RKO (cell line): ENCODE measurements around the gene IQCK.
"Not testable (repeated sequence)": the region's sequence is repeated elsewhere in the genome, so short reads cannot be mapped to it uniquely, and the experiment has no call there.

Experiments used
- DNase-seq: peaks from one replicate; pipeline ENCODE4 v3.0.0-alpha.2; 2016; ENCODE audit warnings: low spot score

The IQCK gene

GRCh38 chr16:19700319-19700781 is 17.7 kb upstream of the IQCK start:
- DNase-seq = no peak

- no peak for DNase-seq
Measured at GRCh38 chr16:19701091-19701490, 17.0 kb upstream of the IQCK start.

- no peak for DNase-seq
Measured at GRCh38 chr16:19703172-19703889, 14.7 kb upstream of the IQCK start.

- no peak for DNase-seq
Measured at GRCh38 chr16:19704321-19705145, 13.5 kb upstream of the IQCK start.

- no peak for DNase-seq
Measured at GRCh38 chr16:19705146-19705501, 12.9 kb upstream of the IQCK start.

- DNase-seq = no peak
Measured at GRCh38 chr16:19705843-19706242, 12.2 kb upstream of the IQCK start.

- no peak for DNase-seq
Measured at GRCh38 chr16:19706846-19707245, 11.2 kb upstream of the IQCK start.

- no peak for DNase-seq
Measured at GRCh38 chr16:19707569-19708295, 10.3 kb upstream of the IQCK start.

- DNase-seq = no peak
Measured at GRCh38 chr16:19708296-19709205, 9.5 kb upstream of the IQCK start.

GRCh38 chr16:19709381-19710136 is 8.5 kb upstream of the IQCK start:
- DNase-seq = no peak

- DNase-seq = no peak
Measured at GRCh38 chr16:19710191-19710908, 7.7 kb upstream of the IQCK start.

GRCh38 chr16:19710991-19711545 is 7.0 kb upstream of the IQCK start:
- DNase-seq = no peak

GRCh38 chr16:19711643-19712042 is 6.4 kb upstream of the IQCK start:
- no peak for DNase-seq

GRCh38 chr16:19712418-19713058 is 5.5 kb upstream of the IQCK start:
- no peak for DNase-seq

GRCh38 chr16:19713697-19714096 is 4.4 kb upstream of the IQCK start:
- no peak for DNase-seq

- peak; percentile 45 for DNase-seq
Measured at GRCh38 chr16:19715566-19715965, 2.5 kb upstream of the IQCK start.

GRCh38 chr16:19716183-19716582 is 1.9 kb upstream of the IQCK start:
- no peak for DNase-seq

GRCh38 chr16:19716728-19717127 is 1.3 kb upstream of the IQCK start:
- not testable (repeated sequence) for DNase-seq

GRCh38 chr16:19717314-19717713 is 757 bp upstream of the IQCK start:
- peak; percentile 49 for DNase-seq

- peak; percentile 15 for DNase-seq
Measured at GRCh38 chr16:19718624-19718965, 524 bp downstream of the IQCK start.
